H1 (cell line): ENCODE data around the gene TTC9. TPM values are rescaled to one million over a fixed set of nuclear protein-coding genes. Genes with fewer than 3 reads are reported as not detected.

Experiments used
- CHD2 ChIP-seq: IDR thresholded peaks from 2 replicates; pipeline ENCODE4 v1.6.1; 2012; ENCODE audit warnings: low read length, improper control_type of control experiment
- CHD7 ChIP-seq: fragments of 300-600 bp; sonication (generic); IDR thresholded peaks from 2 replicates; pipeline ENCODE4 v1.7.1; 2012; ENCODE audit warnings: low read length, moderate library complexity, mild to moderate bottlenecking, inconsistent platforms; ENCODE audit not compliant: insufficient replicate concordance
- POLR2AphosphoS5 ChIP-seq: IDR thresholded peaks from 2 replicates; pipeline ENCODE4 v1.6.1; 2011; ENCODE audit warnings: low read depth, low read length
- polyA plus RNA-seq, 7 experiments: library from polyadenylated mRNA; depleted of rRNA in 3 of 7; stranded (reverse) in 5 of 7; unstranded in 2 of 7; fragments of >200 nt in 5 of 7; fragments of 200-250 nt in 2 of 7; gene quantifications; 1 replicate in 5 of 7; 2 replicates in 1 of 7; 4 replicates in 1 of 7; pipeline versions ENCODE4 v1.2.1 to v1.2.3, GENCODE V29; 2011 to 2013; ENCODE audit warnings: missing spikeins in 2 of 7, mixed read lengths in 2 of 7
- total RNA-seq: library from RNA; stranded (reverse); fragmentation: NEBNext Ultra II Directional; extraction: Animal tissue kit (Norgen Biotek cat#: 25700); gene quantifications from 2 replicates; pipeline ENCODE4 v1.2.1, GENCODE V29; 2021
- TF ChIP-seq, protein P1 (sequence below): IDR thresholded peaks from 2 replicates; pipeline ENCODE4 v1.6.1; 2012; ENCODE audit warnings: inconsistent platforms

Gene TTC9
- total and polyA plus RNA-seq, 2 of the 8 experiments (the other 6 are each of a cell fraction or from before 2014, with no cell fraction given) = 21.0 to 29.5 TPM

GRCh38 chr14:70601162-70601561 is 40.6 kb upstream of the TTC9 start (continued):
- TF ChIP-seq CHD7 (no peak), POLR2AphosphoS5 (no peak), CHD2 (no peak)
- TF ChIP-seq, protein P1, sequence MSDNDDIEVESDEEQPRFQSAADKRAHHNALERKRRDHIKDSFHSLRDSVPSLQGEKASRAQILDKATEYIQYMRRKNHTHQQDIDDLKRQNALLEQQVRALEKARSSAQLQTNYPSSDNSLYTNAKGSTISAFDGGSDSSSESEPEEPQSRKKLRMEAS = no peak
